Measurements from ENCODE around the gene PQBP1.

The PQBP1 gene

GRCh38 chrX:48934581-48935300, 37.0 kb downstream of the PQBP1 start:
- DNase-seq (ENCODE audit: low read depth) = no peak
- H3K4me3 ChIP-seq (ENCODE audit: low read depth, low read length) = no peak overlapping the region
- TF ChIP-seq MAX (IDR thresholded peaks at IDR 0.05; ENCODE audit: low read depth, low read length) = no peak
- TF ChIP-seq MYC (IDR thresholded peaks at IDR 0.05; ENCODE audit: low read depth, low read length) = no peak

GRCh38 chrX:48935301-48935670, 37.6 kb downstream of the PQBP1 start:
- no peak for DNase-seq (ENCODE audit: low read depth)
- TF ChIP-seq, protein P1, sequence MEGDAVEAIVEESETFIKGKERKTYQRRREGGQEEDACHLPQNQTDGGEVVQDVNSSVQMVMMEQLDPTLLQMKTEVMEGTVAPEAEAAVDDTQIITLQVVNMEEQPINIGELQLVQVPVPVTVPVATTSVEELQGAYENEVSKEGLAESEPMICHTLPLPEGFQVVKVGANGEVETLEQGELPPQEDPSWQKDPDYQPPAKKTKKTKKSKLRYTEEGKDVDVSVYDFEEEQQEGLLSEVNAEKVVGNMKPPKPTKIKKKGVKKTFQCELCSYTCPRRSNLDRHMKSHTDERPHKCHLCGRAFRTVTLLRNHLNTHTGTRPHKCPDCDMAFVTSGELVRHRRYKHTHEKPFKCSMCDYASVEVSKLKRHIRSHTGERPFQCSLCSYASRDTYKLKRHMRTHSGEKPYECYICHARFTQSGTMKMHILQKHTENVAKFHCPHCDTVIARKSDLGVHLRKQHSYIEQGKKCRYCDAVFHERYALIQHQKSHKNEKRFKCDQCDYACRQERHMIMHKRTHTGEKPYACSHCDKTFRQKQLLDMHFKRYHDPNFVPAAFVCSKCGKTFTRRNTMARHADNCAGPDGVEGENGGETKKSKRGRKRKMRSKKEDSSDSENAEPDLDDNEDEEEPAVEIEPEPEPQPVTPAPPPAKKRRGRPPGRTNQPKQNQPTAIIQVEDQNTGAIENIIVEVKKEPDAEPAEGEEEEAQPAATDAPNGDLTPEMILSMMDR (IDR thresholded peaks at IDR 0.05; ENCODE audit: low read depth, low read length) = no peak
- no peak for TF ChIP-seq MYC (IDR thresholded peaks at IDR 0.05; ENCODE audit: low read depth, low read length)
- TF ChIP-seq MAX (IDR thresholded peaks at IDR 0.05; ENCODE audit: low read depth, low read length) = no peak
- H3K4me3 ChIP-seq (ENCODE audit: low read depth, low read length) = no peak overlapping the region

DNA sequence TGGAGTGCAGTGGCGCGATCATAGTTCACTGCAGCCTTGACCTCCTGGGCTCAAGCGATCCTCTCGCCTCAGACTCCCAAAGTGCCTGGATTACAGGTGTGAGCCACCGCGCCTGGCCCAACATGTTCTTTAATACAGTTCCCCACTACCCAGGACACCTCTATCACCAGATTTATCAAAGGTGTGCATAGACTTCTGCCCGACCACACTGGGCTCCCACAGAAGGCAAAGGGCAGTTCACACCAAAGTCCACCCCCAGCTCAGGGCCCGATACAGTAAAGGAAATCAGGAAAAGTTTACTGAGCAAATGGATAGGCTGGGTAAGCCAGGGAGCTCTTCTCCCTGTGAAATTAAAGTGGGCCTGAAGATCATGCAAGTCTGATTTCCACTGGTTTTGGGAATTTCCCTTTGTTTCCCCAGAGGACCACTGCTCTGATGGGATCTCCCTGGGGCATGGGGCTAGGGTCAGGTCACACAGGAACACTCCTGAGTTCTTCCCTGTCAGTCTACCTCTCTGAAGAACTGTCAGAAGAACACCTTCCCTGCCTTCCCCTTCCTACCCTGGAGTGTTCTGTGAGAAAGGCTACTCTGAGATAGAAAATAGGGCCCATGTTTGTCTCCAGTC, 38.8 kb downstream of the PQBP1 start:
- H3K4me3 ChIP-seq (ENCODE audit: low read depth, low read length) = peak overlapping the region; percentile 28
- TF ChIP-seq MYC (IDR thresholded peaks at IDR 0.05; ENCODE audit: low read depth, low read length) (no peak), MAX (IDR thresholded peaks at IDR 0.05; ENCODE audit: low read depth, low read length) (no peak), POLR2A (IDR thresholded peaks at IDR 0.05; ENCODE audit: extremely low read depth, insufficient read length) (no peak)
- TF ChIP-seq, protein P1 (IDR thresholded peaks at IDR 0.05; ENCODE audit: low read depth, low read length) = no peak
- DNase-seq (ENCODE audit: low read depth) = no peak

- TF ChIP-seq POLR2A (IDR thresholded peaks at IDR 0.05; ENCODE audit: extremely low read depth, insufficient read length) = no peak
- TF ChIP-seq MAX (IDR thresholded peaks at IDR 0.05; ENCODE audit: low read depth, low read length) = peak; percentile 85
- TF ChIP-seq MYC (IDR thresholded peaks at IDR 0.05; ENCODE audit: low read depth, low read length) = peak; percentile 58; the same call in 1 of the 2 replicates
- TF ChIP-seq, protein P1 (IDR thresholded peaks at IDR 0.05; ENCODE audit: low read depth, low read length) = peak; percentile 26
- DNase-seq (ENCODE audit: low read depth) = peak; percentile 94
- peak overlapping the region; percentile 40 for H3K4me3 ChIP-seq (ENCODE audit: low read depth, low read length)
These were observed 39.6 kb downstream of the PQBP1 start for GRCh38 chrX:48937054-48937907.

GRCh38 chrX:48938721-48939425, 41.1 kb downstream of the PQBP1 start:
- no peak for DNase-seq (ENCODE audit: low read depth)
- TF ChIP-seq MAX (IDR thresholded peaks at IDR 0.05; ENCODE audit: low read depth, low read length) = no peak
- no peak for TF ChIP-seq POLR2A (IDR thresholded peaks at IDR 0.05; ENCODE audit: extremely low read depth, insufficient read length)
- TF ChIP-seq, protein P1 (IDR thresholded peaks at IDR 0.05; ENCODE audit: low read depth, low read length) = no peak
- no peak for TF ChIP-seq MYC (IDR thresholded peaks at IDR 0.05; ENCODE audit: low read depth, low read length)
- H3K4me3 ChIP-seq (ENCODE audit: low read depth, low read length) = no peak overlapping the region
